Hepatocyte (in vitro differentiated cells): Measurements from ENCODE around the gene MOV10.

Experiments used
- CTCF ChIP-seq: fragments of 200-600 bp; sonication (generic); IDR thresholded peaks from 2 replicates; pipeline ENCODE4 v1.5.1; 2016; ENCODE audit warnings: antibody characterized with exemption, mild to moderate bottlenecking; ENCODE audit not compliant: poor library complexity
- EZH2 ChIP-seq: fragments of 200-600 bp; sonication (generic); IDR thresholded peaks from 2 replicates; pipeline ENCODE4 v1.6.1; 2016; ENCODE audit warnings: antibody characterized with exemption, mild to moderate bottlenecking, borderline replicate concordance
- EZH2phosphoT487 ChIP-seq: fragments of 200-600 bp; sonication (generic); IDR thresholded peaks from one replicate; pipeline ENCODE4 v1.6.1; 2018; ENCODE audit warnings: antibody characterized with exemption, mild to moderate bottlenecking, low read depth, moderate library complexity; ENCODE audit not compliant: unreplicated experiment, severe bottlenecking

- TF ChIP-seq CTCF (no peak), EZH2phosphoT487 (no peak), EZH2 (no peak)
Measured at GRCh38 chr1:112715264-112716053, 41.0 kb downstream of the MOV10 start, which contains the start of gene PPM1J.
